ENCODE data around the gene RAB37.

The RAB37 gene, protein sequence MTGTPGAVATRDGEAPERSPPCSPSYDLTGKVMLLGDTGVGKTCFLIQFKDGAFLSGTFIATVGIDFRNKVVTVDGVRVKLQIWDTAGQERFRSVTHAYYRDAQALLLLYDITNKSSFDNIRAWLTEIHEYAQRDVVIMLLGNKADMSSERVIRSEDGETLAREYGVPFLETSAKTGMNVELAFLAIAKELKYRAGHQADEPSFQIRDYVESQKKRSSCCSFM

DNA sequence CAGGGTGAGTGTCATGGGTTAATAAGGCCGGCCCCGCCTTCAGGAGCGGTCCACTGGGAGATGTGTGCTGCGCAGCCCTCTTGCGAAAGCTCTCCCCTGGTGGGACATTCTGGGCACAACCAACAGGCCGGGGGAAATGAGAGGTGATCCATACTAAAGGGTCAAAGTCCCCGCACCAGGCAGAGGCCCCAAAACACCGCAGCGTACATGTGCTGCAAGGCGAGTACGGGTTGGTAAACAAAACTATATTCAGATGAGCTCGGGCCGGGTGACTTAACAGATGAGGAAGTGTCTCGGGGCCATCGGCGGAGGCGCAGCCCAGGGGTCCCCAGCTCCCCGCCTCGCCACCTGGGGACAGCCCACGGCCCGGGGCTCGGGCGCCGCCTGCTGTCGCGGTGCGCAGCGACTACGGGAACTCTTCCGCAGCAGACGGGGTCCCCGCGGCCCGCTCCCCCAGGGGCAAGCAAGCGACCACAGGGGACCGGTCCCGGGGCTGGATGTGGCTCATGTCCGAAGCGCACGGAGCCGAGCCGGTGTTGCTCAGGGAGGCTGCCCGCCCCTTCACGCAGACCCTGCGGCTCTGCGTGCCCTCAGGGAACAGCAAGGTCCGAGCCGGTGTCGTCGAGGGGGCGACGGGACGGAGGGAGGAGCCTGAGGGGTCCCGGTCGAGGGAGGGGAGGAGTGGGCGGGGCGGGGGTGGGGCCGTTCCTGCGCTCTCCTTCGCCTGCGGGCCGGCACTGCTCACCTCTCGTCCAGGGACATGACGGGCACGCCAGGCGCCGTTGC lies at the start of gene RAB37:
TSS of gene RAB37 (plus strand) at position 744 of the 786 bp plus-strand sequence. CDS start at position 761, 17 bp downstream.
- peak within 1 kb of the TSS; percentile 46 for H3K9ac ChIP-seq (ENCODE audit: low read length)
- no peaks in the 10 kb centered on the region for H3K9me3 ChIP-seq (ENCODE audit: control insufficient read depth, low read length)
- H3K27me3 ChIP-seq (ENCODE audit: control insufficient read depth, insufficient read depth, low read length) = peaks cover 44% of the 10 kb centered on the region
- H3K4me1 ChIP-seq (ENCODE audit: control insufficient read depth, insufficient read depth, low read length) = peaks cover 34% of the 10 kb centered on the region
- H3K4me3 ChIP-seq (ENCODE audit: low read length) = peak within 1 kb of the TSS; percentile 22
- H3K36me3 ChIP-seq (ENCODE audit: control insufficient read depth, insufficient read depth, low read length) = no peaks in the 10 kb centered on the region

DNA sequence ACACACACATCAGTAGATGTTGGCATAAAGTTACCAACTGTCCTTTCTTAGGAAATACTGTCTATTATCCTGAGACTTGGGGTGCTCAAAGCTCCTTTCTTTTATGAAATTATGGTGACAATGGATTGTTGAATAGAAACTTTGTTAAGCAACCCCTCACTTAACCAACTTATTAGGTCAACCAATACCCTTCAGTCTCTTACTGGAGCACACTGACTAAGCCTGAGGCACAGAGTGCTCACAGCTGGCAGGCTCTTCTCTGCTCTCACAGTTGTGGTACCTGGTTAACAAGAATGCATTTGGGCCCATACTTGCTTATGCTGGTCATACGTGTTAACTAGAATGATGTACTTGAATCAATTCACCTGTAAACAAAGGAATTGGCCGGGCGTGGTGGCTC lies 49.2 kb upstream of the RAB37 start:
- Histone ChIP-seq H3K4me1 (ENCODE audit: control insufficient read depth, insufficient read depth, low read length) (no peaks in the 10 kb centered on the region), H3K36me3 (ENCODE audit: control insufficient read depth, insufficient read depth, low read length) (no peaks in the 10 kb centered on the region), H3K4me3 (ENCODE audit: low read length) (no peak overlapping the region), H3K9me3 (ENCODE audit: control insufficient read depth, low read length) (no peaks in the 10 kb centered on the region), H3K9ac (ENCODE audit: low read length) (no peak overlapping the region), H3K27me3 (ENCODE audit: control insufficient read depth, insufficient read depth, low read length) (peaks cover 4% of the 10 kb centered on the region)

DNA sequence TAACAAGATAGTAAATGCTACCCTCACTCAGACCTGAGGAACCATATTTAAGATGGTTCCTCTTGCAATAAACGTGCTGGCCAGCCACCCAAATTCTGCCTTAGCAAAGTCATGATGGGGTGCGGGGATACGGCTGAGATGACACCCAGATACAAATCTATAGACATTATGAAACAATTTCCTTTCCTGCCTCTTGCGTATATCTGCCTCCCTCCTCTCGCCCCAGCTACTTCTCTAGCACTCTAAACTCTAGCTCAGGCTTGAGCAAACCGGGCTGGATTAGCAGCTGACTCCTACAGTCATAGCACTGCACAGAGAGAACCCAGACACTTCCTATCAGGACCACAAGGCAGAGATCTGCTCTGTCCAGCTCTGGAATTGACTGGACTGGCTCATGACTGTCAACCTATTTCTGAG lies 46.6 kb upstream of the RAB37 start:
- Histone ChIP-seq H3K9me3 (ENCODE audit: control insufficient read depth, low read length) (no peaks in the 10 kb centered on the region), H3K36me3 (ENCODE audit: control insufficient read depth, insufficient read depth, low read length) (no peaks in the 10 kb centered on the region), H3K9ac (ENCODE audit: low read length) (no peak overlapping the region), H3K27me3 (ENCODE audit: control insufficient read depth, insufficient read depth, low read length) (peaks cover 3% of the 10 kb centered on the region), H3K4me3 (ENCODE audit: low read length) (no peak overlapping the region), H3K4me1 (ENCODE audit: control insufficient read depth, insufficient read depth, low read length) (no peaks in the 10 kb centered on the region)

DNA sequence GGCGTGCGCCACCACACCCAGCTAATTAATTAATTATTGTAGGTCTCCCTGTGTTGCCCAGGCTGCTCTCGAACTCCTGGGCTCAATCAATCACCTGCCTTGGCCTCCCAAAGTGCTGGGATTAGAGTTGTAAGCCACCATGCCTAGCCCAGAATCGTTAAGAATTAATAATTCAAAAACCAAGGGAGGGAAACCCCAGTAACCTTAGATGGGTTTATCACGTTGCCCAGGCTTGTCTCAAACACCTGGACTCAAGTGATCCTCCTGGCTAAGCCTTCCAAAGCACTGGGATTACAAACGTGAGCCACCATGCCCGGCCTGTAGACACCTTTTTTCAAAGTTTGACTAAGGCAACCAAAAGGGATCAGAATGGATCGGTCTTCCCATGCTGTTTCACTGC lies 45.9 kb upstream of the RAB37 start:
- Histone ChIP-seq H3K9me3 (ENCODE audit: control insufficient read depth, low read length) (no peaks in the 10 kb centered on the region), H3K4me3 (ENCODE audit: low read length) (no peak overlapping the region), H3K27me3 (ENCODE audit: control insufficient read depth, insufficient read depth, low read length) (peaks cover 3% of the 10 kb centered on the region), H3K9ac (ENCODE audit: low read length) (no peak overlapping the region), H3K36me3 (ENCODE audit: control insufficient read depth, insufficient read depth, low read length) (no peaks in the 10 kb centered on the region), H3K4me1 (ENCODE audit: control insufficient read depth, insufficient read depth, low read length) (no peaks in the 10 kb centered on the region)

DNA sequence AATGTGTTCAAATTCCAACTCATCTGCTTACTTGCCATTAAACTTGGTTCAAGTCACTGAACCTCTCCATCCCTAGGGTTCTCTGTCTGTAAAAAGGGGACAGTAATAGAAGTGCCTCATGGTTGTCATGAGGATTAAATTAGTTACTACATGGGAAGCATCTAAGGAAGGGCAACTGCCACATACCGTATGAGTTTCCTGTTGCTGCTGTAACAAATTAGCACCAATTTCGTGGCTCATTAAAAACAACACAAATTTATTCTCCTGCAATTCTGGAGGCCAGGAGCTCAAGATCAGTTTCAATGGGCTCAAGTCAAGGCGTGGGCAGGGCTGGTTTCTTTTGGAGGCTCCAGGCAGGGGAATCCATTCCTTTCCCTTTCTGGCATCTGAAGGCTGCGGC lies 43.0 kb upstream of the RAB37 start:
- no peaks in the 10 kb centered on the region for H3K4me1 ChIP-seq (ENCODE audit: control insufficient read depth, insufficient read depth, low read length)
- no peaks in the 10 kb centered on the region for H3K9me3 ChIP-seq (ENCODE audit: control insufficient read depth, low read length)
- no peak overlapping the region for H3K9ac ChIP-seq (ENCODE audit: low read length)
- peaks cover 3% of the 10 kb centered on the region for H3K27me3 ChIP-seq (ENCODE audit: control insufficient read depth, insufficient read depth, low read length)
- no peaks in the 10 kb centered on the region for H3K36me3 ChIP-seq (ENCODE audit: control insufficient read depth, insufficient read depth, low read length)
- H3K4me3 ChIP-seq (ENCODE audit: low read length) = no peak overlapping the region

DNA sequence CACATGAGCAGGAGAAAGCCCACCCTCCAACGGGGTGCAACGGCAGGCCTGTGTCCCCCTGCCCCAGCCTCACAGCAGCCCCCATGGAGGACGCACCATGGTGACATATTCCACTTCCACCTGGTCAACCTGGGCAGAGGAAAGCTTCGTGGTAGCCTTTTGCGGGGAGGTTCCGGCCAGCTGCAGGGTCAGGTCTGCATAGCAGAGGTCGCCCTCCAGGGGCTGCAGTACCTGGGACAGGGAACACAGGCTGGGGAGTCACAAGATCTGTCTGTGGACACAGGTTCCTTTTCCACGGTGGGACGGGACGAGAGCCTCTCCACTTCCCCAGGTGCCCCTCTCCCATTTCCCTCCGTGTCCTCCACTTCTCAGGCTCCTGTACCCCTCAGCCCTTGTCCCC lies 41.4 kb upstream of the RAB37 start:
- Histone ChIP-seq H3K36me3 (ENCODE audit: control insufficient read depth, insufficient read depth, low read length) (no peaks in the 10 kb centered on the region), H3K4me1 (ENCODE audit: control insufficient read depth, insufficient read depth, low read length) (no peaks in the 10 kb centered on the region), H3K9me3 (ENCODE audit: control insufficient read depth, low read length) (no peaks in the 10 kb centered on the region), H3K27me3 (ENCODE audit: control insufficient read depth, insufficient read depth, low read length) (peaks cover 3% of the 10 kb centered on the region), H3K9ac (ENCODE audit: low read length) (no peak overlapping the region), H3K4me3 (ENCODE audit: low read length) (no peak overlapping the region)

DNA sequence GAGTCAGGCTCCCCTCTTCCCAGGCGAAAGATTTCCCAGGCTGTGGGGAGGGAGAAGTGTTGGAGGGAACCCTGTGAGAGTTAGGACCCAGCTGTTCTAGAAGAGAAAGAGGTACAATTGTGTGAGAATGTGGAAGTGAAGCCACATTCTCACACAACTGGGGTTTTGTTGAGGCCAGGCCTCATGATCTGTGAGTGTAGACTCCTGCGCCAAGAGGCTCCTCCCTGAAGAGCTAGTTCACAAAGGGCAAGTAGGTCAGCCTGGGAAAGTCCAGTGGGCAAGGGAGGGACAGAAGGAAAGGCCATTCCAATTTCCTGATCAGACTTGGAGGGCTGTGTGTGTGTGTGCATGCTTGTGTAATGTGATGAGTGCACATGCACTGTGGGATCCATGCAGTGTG lies 39.5 kb upstream of the RAB37 start:
- Histone ChIP-seq H3K4me3 (ENCODE audit: low read length) (no peak overlapping the region), H3K36me3 (ENCODE audit: control insufficient read depth, insufficient read depth, low read length) (no peaks in the 10 kb centered on the region), H3K4me1 (ENCODE audit: control insufficient read depth, insufficient read depth, low read length) (no peaks in the 10 kb centered on the region), H3K9me3 (ENCODE audit: control insufficient read depth, low read length) (no peaks in the 10 kb centered on the region), H3K9ac (ENCODE audit: low read length) (no peak overlapping the region), H3K27me3 (ENCODE audit: control insufficient read depth, insufficient read depth, low read length) (peaks cover 5% of the 10 kb centered on the region)

DNA sequence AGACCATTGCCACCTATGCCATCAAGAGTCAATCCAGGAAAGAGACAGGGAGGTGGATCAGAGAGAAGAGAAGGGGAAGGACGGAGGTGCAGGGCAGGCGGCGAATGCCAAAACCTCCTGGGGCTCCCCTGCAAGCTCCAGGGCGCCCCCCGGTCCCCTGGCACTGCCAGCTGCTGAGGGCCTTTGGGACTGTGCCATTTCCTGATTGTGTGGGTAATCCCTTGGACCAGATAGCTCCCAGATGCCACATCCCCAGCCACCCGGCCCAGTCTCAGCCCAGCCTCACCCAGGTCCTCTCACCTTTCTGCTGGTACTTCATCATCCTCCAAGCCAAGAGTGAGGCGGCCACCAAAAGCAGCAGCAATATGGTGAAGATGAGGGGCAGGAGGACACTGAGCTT lies 39.0 kb upstream of the RAB37 start:
- no peaks in the 10 kb centered on the region for H3K4me1 ChIP-seq (ENCODE audit: control insufficient read depth, insufficient read depth, low read length)
- peaks cover 10% of the 10 kb centered on the region for H3K27me3 ChIP-seq (ENCODE audit: control insufficient read depth, insufficient read depth, low read length)
- no peaks in the 10 kb centered on the region for H3K9me3 ChIP-seq (ENCODE audit: control insufficient read depth, low read length)
- no peaks in the 10 kb centered on the region for H3K36me3 ChIP-seq (ENCODE audit: control insufficient read depth, insufficient read depth, low read length)
- H3K9ac ChIP-seq (ENCODE audit: low read length) = no peak overlapping the region
- H3K4me3 ChIP-seq (ENCODE audit: low read length) = no peak overlapping the region

DNA sequence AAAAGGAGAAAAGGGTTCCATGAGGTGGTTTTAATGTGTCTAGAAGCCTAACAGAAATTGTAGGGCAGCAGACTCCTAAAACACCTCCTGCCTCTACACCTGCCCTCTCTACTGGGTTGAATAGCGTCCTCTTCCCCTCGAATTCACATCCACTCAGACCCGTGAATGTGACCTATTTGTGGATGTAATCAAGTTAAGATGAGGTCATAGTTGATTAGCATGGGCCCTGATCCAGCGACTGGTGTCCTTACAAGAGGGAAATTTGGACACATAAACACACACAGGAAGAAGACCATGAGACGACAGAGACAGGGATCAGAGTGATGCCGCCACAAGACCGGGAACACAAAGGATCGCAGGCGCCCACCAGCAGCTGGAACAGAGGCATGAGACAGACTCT lies 37.8 kb upstream of the RAB37 start:
- H3K27me3 ChIP-seq (ENCODE audit: control insufficient read depth, insufficient read depth, low read length) = peaks cover 20% of the 10 kb centered on the region
- H3K4me3 ChIP-seq (ENCODE audit: low read length) = no peak overlapping the region
- H3K36me3 ChIP-seq (ENCODE audit: control insufficient read depth, insufficient read depth, low read length) = no peaks in the 10 kb centered on the region
- H3K9me3 ChIP-seq (ENCODE audit: control insufficient read depth, low read length) = no peaks in the 10 kb centered on the region
- H3K4me1 ChIP-seq (ENCODE audit: control insufficient read depth, insufficient read depth, low read length) = no peaks in the 10 kb centered on the region
- H3K9ac ChIP-seq (ENCODE audit: low read length) = no peak overlapping the region

DNA sequence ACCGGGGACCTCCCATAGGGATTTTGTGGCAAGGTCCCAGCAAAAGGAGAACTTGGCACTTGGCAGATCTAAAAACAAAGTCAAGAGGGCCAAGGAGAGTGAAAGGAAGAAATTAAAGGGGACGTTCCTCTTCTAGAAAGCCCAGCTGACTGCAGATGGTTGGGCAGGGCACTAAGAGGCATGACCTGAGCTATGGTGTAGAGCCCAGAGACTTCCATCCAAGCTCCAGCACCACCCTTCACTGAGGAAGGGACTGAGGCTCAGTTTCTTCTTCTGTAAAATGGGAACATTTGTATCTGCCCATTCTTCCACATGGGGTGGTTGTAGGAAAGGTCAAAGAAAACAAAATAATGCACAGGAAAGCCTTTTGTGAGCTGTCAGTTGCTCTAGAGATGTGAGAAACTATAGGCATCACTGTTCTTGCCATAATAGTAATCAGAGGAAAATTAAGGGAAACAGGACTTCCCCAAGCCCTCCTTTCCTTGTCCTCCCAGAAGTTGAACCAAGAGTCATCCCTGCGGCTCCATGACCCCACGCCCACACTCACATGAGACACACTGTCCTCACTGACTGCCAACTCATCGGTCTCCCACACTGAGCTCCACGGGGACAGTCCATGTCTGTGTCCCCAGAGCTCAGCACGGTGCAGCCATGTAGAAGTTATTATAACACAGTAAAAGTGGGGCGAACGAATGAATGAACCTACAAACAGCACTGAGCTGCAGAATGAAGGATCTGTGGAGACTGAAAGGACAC lies 34.8 kb upstream of the RAB37 start:
- Histone ChIP-seq H3K27me3 (ENCODE audit: control insufficient read depth, insufficient read depth, low read length) (peaks cover 24% of the 10 kb centered on the region), H3K9ac (ENCODE audit: low read length) (no peak overlapping the region), H3K4me3 (ENCODE audit: low read length) (no peak overlapping the region), H3K4me1 (ENCODE audit: control insufficient read depth, insufficient read depth, low read length) (peaks cover 4% of the 10 kb centered on the region), H3K36me3 (ENCODE audit: control insufficient read depth, insufficient read depth, low read length) (no peaks in the 10 kb centered on the region), H3K9me3 (ENCODE audit: control insufficient read depth, low read length) (no peaks in the 10 kb centered on the region)

DNA sequence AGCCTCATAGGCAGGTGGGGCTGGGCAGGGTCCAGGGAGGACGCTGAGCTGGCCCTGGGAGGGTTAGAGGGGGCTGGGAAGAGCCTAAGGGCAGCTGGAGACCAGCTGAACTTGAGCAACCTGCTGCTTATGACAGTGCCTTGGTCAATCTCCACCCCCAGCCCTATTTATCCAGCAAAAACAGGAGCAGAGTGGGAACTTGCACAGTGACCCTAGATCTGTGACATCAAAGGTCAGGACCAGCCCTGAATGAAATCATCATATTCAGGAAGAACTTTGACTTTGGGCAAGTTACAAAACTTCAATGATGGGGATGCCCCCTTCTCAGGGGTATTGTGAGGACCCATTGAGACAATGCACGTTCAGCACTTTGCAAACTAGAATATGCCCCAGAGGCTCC lies 33.7 kb upstream of the RAB37 start:
- Histone ChIP-seq H3K27me3 (ENCODE audit: control insufficient read depth, insufficient read depth, low read length) (peaks cover 24% of the 10 kb centered on the region), H3K4me3 (ENCODE audit: low read length) (no peak overlapping the region), H3K9ac (ENCODE audit: low read length) (no peak overlapping the region), H3K9me3 (ENCODE audit: control insufficient read depth, low read length) (no peaks in the 10 kb centered on the region), H3K4me1 (ENCODE audit: control insufficient read depth, insufficient read depth, low read length) (peaks cover 4% of the 10 kb centered on the region), H3K36me3 (ENCODE audit: control insufficient read depth, insufficient read depth, low read length) (no peaks in the 10 kb centered on the region)

DNA sequence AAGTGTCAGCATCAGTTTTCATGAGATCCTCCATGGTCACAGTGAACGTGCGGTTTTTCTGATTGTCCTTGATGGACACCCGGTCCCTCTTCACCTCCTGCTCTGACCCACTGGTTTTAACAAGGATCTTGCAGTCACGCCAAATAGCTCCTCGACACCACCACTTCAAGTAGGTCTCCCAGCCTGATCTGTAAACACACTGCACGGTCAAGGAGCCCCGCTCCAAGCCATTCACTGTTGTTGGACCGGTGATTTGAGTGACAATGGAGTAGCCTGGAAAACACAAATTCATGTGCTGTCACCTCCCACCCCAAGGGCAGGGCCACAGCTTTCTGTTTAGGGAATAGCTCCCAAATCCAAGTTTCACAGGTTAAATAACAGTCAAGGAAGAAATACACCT lies 32.5 kb upstream of the RAB37 start:
- Histone ChIP-seq H3K9ac (ENCODE audit: low read length) (no peak overlapping the region), H3K36me3 (ENCODE audit: control insufficient read depth, insufficient read depth, low read length) (no peaks in the 10 kb centered on the region), H3K9me3 (ENCODE audit: control insufficient read depth, low read length) (no peaks in the 10 kb centered on the region), H3K4me3 (ENCODE audit: low read length) (no peak overlapping the region), H3K27me3 (ENCODE audit: control insufficient read depth, insufficient read depth, low read length) (peaks cover 24% of the 10 kb centered on the region), H3K4me1 (ENCODE audit: control insufficient read depth, insufficient read depth, low read length) (peaks cover 4% of the 10 kb centered on the region)
